ENCODE measurements around the gene COL23A1. TPM values are rescaled to one million over a fixed set of nuclear protein-coding genes. Genes with fewer than 3 reads are reported as not detected.

Gene COL23A1
- total and polyA plus RNA-seq, 2 of the 13 experiments (the other 11 are each of a cell fraction or from before 2014, with no cell fraction given): not detected

DNA sequence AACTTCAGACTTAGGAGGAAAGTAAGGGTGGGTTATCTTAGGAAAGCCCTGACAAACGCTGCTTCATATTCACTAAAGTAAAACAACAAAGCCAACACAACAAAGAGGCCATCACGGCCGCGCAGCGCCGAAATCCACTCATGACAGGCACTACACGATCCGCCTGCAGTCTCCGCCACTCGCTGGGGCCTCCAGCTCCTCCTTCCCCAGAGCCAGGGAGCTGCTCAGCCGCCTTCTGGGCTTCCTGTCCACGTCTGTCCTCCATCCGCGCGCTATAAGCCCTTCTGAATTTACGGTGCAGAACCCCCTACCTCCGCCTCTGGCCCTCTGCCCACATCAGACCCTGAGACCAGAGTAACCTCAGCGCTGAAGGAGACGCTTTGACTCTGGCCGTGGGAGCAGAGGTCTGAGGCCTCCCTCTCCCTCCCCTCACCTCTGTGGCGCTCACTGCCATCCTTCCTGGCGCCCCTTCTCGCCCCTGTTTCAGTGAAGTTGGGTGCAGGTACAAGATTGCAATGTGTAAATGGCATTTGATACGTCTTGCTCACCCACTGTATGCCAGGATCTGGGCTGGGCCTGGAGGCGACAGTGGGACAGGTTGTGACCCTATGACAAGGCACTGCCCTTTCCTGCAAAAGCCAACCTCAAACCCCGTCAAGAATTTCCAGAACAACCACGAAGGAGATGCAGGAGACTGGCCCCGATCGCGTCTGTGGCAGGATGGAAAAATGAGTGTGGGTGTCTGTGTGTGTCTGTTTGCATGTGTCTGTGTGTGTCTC, 282.7 kb downstream of the COL23A1 start (continued):
- TF ChIP-seq, protein P1, sequence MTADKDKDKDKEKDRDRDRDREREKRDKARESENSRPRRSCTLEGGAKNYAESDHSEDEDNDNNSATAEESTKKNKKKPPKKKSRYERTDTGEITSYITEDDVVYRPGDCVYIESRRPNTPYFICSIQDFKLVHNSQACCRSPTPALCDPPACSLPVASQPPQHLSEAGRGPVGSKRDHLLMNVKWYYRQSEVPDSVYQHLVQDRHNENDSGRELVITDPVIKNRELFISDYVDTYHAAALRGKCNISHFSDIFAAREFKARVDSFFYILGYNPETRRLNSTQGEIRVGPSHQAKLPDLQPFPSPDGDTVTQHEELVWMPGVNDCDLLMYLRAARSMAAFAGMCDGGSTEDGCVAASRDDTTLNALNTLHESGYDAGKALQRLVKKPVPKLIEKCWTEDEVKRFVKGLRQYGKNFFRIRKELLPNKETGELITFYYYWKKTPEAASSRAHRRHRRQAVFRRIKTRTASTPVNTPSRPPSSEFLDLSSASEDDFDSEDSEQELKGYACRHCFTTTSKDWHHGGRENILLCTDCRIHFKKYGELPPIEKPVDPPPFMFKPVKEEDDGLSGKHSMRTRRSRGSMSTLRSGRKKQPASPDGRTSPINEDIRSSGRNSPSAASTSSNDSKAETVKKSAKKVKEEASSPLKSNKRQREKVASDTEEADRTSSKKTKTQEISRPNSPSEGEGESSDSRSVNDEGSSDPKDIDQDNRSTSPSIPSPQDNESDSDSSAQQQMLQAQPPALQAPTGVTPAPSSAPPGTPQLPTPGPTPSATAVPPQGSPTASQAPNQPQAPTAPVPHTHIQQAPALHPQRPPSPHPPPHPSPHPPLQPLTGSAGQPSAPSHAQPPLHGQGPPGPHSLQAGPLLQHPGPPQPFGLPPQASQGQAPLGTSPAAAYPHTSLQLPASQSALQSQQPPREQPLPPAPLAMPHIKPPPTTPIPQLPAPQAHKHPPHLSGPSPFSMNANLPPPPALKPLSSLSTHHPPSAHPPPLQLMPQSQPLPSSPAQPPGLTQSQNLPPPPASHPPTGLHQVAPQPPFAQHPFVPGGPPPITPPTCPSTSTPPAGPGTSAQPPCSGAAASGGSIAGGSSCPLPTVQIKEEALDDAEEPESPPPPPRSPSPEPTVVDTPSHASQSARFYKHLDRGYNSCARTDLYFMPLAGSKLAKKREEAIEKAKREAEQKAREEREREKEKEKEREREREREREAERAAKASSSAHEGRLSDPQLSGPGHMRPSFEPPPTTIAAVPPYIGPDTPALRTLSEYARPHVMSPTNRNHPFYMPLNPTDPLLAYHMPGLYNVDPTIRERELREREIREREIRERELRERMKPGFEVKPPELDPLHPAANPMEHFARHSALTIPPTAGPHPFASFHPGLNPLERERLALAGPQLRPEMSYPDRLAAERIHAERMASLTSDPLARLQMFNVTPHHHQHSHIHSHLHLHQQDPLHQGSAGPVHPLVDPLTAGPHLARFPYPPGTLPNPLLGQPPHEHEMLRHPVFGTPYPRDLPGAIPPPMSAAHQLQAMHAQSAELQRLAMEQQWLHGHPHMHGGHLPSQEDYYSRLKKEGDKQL (CRISPR knock-in tag; IDR thresholded peaks at IDR 0.05; ENCODE audit: low read depth): no peak
- TF ChIP-seq PHF8 (CRISPR knock-in tag; IDR thresholded peaks at IDR 0.05) (no peak), ZNF7 (CRISPR knock-in tag; IDR thresholded peaks at IDR 0.05) (no peak), ZNF496 (CRISPR knock-in tag; IDR thresholded peaks at IDR 0.05; ENCODE audit: insufficient replicate concordance) (no peak), ATF7 (IDR thresholded peaks at IDR 0.05) (no peak), ATF7 (CRISPR knock-in tag; IDR thresholded peaks at IDR 0.05) (no peak)
- TF ChIP-seq, protein P2, sequence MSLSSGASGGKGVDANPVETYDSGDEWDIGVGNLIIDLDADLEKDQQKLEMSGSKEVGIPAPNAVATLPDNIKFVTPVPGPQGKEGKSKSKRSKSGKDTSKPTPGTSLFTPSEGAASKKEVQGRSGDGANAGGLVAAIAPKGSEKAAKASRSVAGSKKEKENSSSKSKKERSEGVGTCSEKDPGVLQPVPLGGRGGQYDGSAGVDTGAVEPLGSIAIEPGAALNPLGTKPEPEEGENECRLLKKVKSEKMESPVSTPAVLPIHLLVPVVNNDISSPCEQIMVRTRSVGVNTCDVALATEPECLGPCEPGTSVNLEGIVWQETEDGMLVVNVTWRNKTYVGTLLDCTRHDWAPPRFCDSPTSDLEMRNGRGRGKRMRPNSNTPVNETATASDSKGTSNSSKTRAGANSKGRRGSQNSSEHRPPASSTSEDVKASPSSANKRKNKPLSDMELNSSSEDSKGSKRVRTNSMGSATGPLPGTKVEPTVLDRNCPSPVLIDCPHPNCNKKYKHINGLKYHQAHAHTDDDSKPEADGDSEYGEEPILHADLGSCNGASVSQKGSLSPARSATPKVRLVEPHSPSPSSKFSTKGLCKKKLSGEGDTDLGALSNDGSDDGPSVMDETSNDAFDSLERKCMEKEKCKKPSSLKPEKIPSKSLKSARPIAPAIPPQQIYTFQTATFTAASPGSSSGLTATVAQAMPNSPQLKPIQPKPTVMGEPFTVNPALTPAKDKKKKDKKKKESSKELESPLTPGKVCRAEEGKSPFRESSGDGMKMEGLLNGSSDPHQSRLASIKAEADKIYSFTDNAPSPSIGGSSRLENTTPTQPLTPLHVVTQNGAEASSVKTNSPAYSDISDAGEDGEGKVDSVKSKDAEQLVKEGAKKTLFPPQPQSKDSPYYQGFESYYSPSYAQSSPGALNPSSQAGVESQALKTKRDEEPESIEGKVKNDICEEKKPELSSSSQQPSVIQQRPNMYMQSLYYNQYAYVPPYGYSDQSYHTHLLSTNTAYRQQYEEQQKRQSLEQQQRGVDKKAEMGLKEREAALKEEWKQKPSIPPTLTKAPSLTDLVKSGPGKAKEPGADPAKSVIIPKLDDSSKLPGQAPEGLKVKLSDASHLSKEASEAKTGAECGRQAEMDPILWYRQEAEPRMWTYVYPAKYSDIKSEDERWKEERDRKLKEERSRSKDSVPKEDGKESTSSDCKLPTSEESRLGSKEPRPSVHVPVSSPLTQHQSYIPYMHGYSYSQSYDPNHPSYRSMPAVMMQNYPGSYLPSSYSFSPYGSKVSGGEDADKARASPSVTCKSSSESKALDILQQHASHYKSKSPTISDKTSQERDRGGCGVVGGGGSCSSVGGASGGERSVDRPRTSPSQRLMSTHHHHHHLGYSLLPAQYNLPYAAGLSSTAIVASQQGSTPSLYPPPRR (CRISPR knock-in tag; IDR thresholded peaks at IDR 0.05; ENCODE audit: borderline replicate concordance): no peak
- TF ChIP-seq, protein P3, sequence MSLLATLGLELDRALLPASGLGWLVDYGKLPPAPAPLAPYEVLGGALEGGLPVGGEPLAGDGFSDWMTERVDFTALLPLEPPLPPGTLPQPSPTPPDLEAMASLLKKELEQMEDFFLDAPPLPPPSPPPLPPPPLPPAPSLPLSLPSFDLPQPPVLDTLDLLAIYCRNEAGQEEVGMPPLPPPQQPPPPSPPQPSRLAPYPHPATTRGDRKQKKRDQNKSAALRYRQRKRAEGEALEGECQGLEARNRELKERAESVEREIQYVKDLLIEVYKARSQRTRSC (CRISPR knock-in tag; IDR thresholded peaks at IDR 0.05; ENCODE audit: low read depth): no peak
